Spleen (tissue), 11 donors: ENCODE data around the gene STAT3. TPM values are rescaled to one million over a fixed set of nuclear protein-coding genes. Genes with fewer than 3 reads are reported as not detected.
A peak's percentile ranks its signal among the peaks of the same experiment; 100 is the strongest.

Experiments used
- DNase-seq: peaks from one replicate; pipeline ENCODE4 v3.0.0-alpha.2; 2020
- H3K27ac ChIP-seq, 8 donors: fragments of 200-600 bp; sonication (generic) in 7 of 8; 1 replicate in 4 of 8; 2 replicates in 4 of 8; pipeline versions ENCODE4 v1.5.0 to v1.8.0; 2016 to 2021; ENCODE audit warnings: inconsistent platforms in 4 of 8, mild to moderate bottlenecking in 4 of 8, moderate library complexity in 1 of 8
- H3K27me3 ChIP-seq, 7 donors: fragments of 200-600 bp; sonication (generic) in 6 of 7; replicated peaks in 1 of 7; 1 replicate in 4 of 7; 2 replicates in 3 of 7; pipeline versions ENCODE4 v1.5.0 to v1.8.0; 2016 to 2021; ENCODE audit warnings: inconsistent platforms in 3 of 7, mild to moderate bottlenecking in 1 of 7
- H3K36me3 ChIP-seq, 6 donors: fragments of 200-600 bp; sonication (generic) in 5 of 6; 1 replicate in 4 of 6; 2 replicates in 2 of 6; pipeline versions ENCODE4 v1.5.0 to v1.8.0; 2016 to 2021; ENCODE audit warnings: inconsistent platforms in 2 of 6
- H3K4me1 ChIP-seq, 6 donors: fragments of 200-600 bp; sonication (generic) in 5 of 6; 1 replicate in 3 of 6; 2 replicates in 3 of 6; pipeline versions ENCODE4 v1.5.0 to v1.8.0; 2016 to 2021; ENCODE audit warnings: inconsistent platforms in 3 of 6
- H3K4me3 ChIP-seq, 8 donors: fragments of 200-600 bp; sonication (generic) in 7 of 8; 1 replicate in 4 of 8; 2 replicates in 4 of 8; pipeline versions ENCODE4 v1.5.0 to v1.8.0; 2016 to 2021; ENCODE audit warnings: inconsistent platforms in 4 of 8, mild to moderate bottlenecking in 4 of 8, moderate library complexity in 2 of 8
- H3K9me3 ChIP-seq, 8 donors: fragments of 200-600 bp; sonication (generic) in 7 of 8; 1 replicate in 4 of 8; 2 replicates in 4 of 8; pipeline versions ENCODE4 v1.5.0 to v1.8.0; 2016 to 2021; ENCODE audit warnings: inconsistent platforms in 4 of 8
- CTCF ChIP-seq, 11 experiments: fragments of 200-600 bp in 7 of 11; fragments of 450-650 bp in 4 of 11; sonication (generic) in 4 of 11; IDR thresholded peaks in 8 of 11; conservative IDR thresholded peaks in 3 of 11; 1 replicate in 7 of 11; 2 replicates in 4 of 11; pipeline versions ENCODE4 v1.4.0 to v1.8.0; 2016 to 2021; ENCODE audit warnings: antibody characterized with exemption in 11 of 11, inconsistent platforms in 4 of 11, mild to moderate bottlenecking in 1 of 11
- POLR2A ChIP-seq, 3 donors: fragments of 450-650 bp; IDR thresholded peaks; one replicate each; pipeline ENCODE4 v1.5.1; 2017; ENCODE audit warnings: antibody characterized with exemption in 3 of 3, mild to moderate bottlenecking in 1 of 3
- POLR2AphosphoS5 ChIP-seq, 3 donors: sonication (generic); formaldehyde crosslinking; IDR thresholded peaks; one replicate each; pipeline ENCODE4 v1.5.1; 2017; ENCODE audit warnings: antibody characterized with exemption in 3 of 3
- WGBS, 5 donors: extraction: QIAGEN DNeasy Blood & Tissue Kit in 3 of 5; methylation state at CpG; one replicate each; pipeline versions ENCODE4 v1.1.5 to v1.1.7; 2013 to 2018; 5-methylcytosine and 5-hydroxymethylcytosine counted together
- intact Hi-C: fragments of 100-400 bp; cut with DNase I; formaldehyde crosslinking; loops from one replicate; pipeline ENCODE4 v1.15.0; 2023; ENCODE audit warnings: low total_unique reads
- polyA plus RNA-seq, 3 donors: library from polyadenylated mRNA; stranded (reverse); fragments of 200-250 nt; gene quantifications; one replicate each; pipeline ENCODE4 v1.2.1, GENCODE V29; 2013
- total RNA-seq, 7 donors: library from RNA; depleted of rRNA in 3 of 7; stranded (reverse); fragments of >200 nt in 3 of 7; fragmentation: NEBNext Ultra II Directional in 4 of 7; extraction: Animal tissue kit (Norgen Biotek cat#: 25700) in 4 of 7; gene quantifications; one replicate each; pipeline versions ENCODE4 v1.1.0 to v1.2.1, GENCODE V29; 2016 to 2021
- donor health status: healthy with polysubstance abuse.
- donor health status: DM: no; HTN: no; CAD: no; lungs with moderate emphysema.
- donor health status: DM: no; HTN: no; CAD: no.
- donor health status: Bipolar disorder and iron deficiency.
- donor health status: healthy.
- donor health status: DM: no; HTN: no; CAD: no.
- donor health status: DM: yes; HTN: yes; CAD: no.

The STAT3 gene
- total and polyA plus RNA-seq, 10 donors, result 18.3 to 326 (median 241) TPM

- Histone ChIP-seq H3K27me3 (no peaks in the 10 kb centered on the region), H3K4me3 (no peak overlapping the region), H3K36me3 (peaks cover 7 to 100% (median 97%) of the 10 kb centered on the region in 6 donors), H3K9me3 (no peaks in the 10 kb centered on the region), H3K4me1 (peaks cover 0 to 17% (median 8%) of the 10 kb centered on the region in 6 donors), H3K27ac (peak overlapping the region in 6 of 8 donors; percentile 19 to 54 (median 34))
- WGBS, 5 donors, result 70 to 83% (median 76%) methylated on average over 10 to 11 of the region's 11 CpGs
- no peak for DNase-seq
- intact Hi-C loops, result no loop called here
- TF ChIP-seq CTCF (IDR thresholded peaks at IDR 0.05 in 8 of 11, conservative IDR thresholded peaks at IDR 0.05 in 3 of 11), result no peak
- TF ChIP-seq POLR2A (IDR thresholded peaks at IDR 0.05), result no peak
- no peak for TF ChIP-seq POLR2AphosphoS5 (IDR thresholded peaks at IDR 0.05)
Observed at GRCh38 chr17:42329025-42329976, 58.9 kb downstream of the STAT3 start.

DNA sequence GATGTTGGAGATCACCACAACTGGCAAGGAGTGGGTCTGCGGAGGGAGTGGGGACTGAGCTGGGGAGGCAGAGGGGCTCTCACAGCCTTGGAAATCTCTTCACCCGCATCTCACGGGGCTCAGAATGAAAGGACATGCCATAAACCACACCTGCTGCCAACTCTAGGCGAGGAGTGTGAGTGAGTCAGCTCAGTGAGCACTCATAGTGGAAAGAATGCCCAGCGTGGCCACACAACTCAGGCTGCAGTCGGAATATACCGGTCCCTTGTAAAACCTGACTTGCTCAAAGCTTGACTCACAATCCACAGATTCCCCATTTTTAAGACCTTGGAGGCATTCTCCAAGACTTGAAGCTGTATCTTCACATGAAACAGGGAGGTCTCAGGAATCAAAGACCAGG, 63.2 kb downstream of the STAT3 start:
- TF ChIP-seq CTCF (IDR thresholded peaks at IDR 0.05 in 8 of 11, conservative IDR thresholded peaks at IDR 0.05 in 3 of 11) (no peak), POLR2AphosphoS5 (IDR thresholded peaks at IDR 0.05) (no peak), POLR2A (IDR thresholded peaks at IDR 0.05) (no peak)
- Histone ChIP-seq H3K4me1 (peaks cover 21 to 56% (median 34%) of the 10 kb centered on the region in 6 donors), H3K9me3 (no peaks in the 10 kb centered on the region), H3K27ac (peak overlapping the region in 1 of 8 donors; percentile 42), H3K27me3 (no peaks in the 10 kb centered on the region), H3K36me3 (peaks cover 13 to 100% (median 91%) of the 10 kb centered on the region in 6 donors), H3K4me3 (no peak overlapping the region)
- intact Hi-C loops, result no loop called here
- 91 to 98% (median 91%) methylated on average over 7 of the region's 7 CpGs for WGBS, 5 donors
- no peak for DNase-seq

DNA sequence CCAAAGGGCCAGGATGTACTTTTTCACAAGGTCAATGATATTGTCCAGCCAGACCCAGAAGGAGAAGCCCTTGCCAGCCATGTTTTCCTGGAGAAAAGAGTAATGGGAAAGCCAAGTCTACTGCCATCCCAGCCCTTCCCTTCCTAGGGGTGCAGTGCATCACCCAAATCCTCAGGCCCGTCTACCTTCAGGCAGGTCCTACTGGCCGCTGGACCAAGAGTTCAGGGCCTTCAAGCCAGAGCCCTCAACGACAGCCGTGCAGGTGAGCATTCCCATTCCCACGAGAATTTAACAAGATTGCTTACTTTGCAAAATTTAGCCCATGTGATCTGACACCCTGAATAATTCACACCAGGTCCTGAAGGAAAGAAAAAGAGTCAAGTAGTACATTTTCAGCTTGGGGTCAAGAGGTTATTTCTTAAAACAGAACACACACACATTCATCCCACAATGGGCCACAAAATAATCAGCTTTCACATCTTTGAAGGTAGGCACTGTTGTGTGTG, 64.9 kb downstream of the STAT3 start:
- WGBS, 5 donors, result 76 to 91% (median 85%) methylated on average over 5 of the region's 5 CpGs
- H3K4me3 ChIP-seq, result no peak overlapping the region
- H3K36me3 ChIP-seq, result peaks cover 13 to 100% (median 79%) of the 10 kb centered on the region in 6 donors
- no peak for DNase-seq
- intact Hi-C loops, result loop anchor here (5.0 kb wide), 2 partner anchors 84 to 194 kb away; no protein-coding TSS in a partner anchor
- H3K9me3 ChIP-seq, result no peaks in the 10 kb centered on the region
- TF ChIP-seq POLR2AphosphoS5 (IDR thresholded peaks at IDR 0.05) (no peak), POLR2A (IDR thresholded peaks at IDR 0.05) (no peak), CTCF (IDR thresholded peaks at IDR 0.05 in 8 of 11, conservative IDR thresholded peaks at IDR 0.05 in 3 of 11) (no peak)
- peaks cover 27 to 57% (median 42%) of the 10 kb centered on the region in 6 donors for H3K4me1 ChIP-seq
- peak overlapping the region in 4 of 8 donors; percentile 30 to 70 (median 54) for H3K27ac ChIP-seq
- H3K27me3 ChIP-seq, result no peaks in the 10 kb centered on the region
